ENCODE measurements around the gene SCD5.

Gene SCD5

GRCh38 chr4:82792912-82793649 is 5.5 kb downstream of the SCD5 start:
- peak; percentile 36 for DNase-seq

GRCh38 chr4:82791179-82791578 is 7.4 kb downstream of the SCD5 start:
- no peak for DNase-seq

GRCh38 chr4:82790060-82790660 is 8.4 kb downstream of the SCD5 start:
- no peak for DNase-seq

DNA sequence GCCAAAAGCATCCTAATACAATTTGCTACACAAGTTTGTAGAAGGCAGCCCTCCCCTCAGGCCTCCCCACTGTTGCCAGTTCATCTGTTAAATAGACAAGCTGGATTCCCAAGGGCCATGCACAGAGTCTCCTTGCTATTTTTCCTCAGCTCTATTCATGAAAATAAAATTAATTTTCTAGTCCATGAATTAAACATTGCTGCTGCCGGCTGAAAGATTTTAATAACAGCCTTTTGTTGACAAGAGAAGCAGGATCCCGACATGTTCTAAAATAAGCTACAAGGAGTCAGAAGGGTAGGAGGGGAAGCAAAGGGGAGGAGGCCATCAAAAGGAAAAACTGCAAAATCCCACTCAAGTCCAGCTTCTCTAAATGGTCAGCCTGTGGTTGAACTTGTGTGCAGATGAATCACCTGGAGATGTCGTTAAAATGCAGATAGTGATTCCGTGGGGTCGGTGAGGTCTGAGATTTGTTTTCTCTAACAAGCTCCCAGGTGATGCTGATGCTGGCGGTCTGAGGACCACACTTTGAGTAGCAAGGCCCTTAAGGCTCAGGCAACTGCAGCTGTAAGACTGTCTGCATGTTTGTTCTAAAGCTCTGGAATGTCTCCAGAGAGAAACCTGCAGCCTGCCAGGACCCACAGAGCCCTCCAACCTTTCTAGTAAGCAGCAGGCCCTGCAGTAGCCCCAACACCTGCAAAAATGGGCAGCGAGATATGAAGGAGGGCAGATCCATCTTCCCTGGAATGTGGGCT is 9.4 kb downstream of the SCD5 start:
- DNase-seq = no peak

DNA sequence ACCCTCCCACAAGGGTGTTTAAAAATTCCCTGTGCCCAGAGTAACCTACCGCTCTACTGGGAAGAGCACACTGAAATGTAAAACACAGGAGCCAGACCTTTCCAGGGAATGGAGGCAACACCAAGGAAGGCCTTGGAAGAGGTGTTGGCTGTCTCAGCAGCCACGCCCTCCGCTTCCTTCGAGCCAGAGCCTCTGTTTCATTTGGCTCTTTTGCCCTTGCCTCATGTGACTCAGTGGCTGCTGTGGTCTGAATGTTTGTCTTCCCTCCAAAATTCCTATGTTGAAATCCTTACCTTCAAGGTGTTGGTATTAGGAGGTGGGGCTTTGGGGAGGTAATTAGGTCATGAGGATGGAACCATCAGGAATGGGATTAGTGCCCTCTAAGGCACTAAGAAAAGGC is 11.3 kb downstream of the SCD5 start:
- peak; percentile 30 for DNase-seq

- no peak for DNase-seq
Observed at GRCh38 chr4:82786828-82787227, 11.8 kb downstream of the SCD5 start.

- DNase-seq = peak; percentile 96
Observed at GRCh38 chr4:82785611-82786400, 12.8 kb downstream of the SCD5 start.

GRCh38 chr4:82784681-82785610 is 13.7 kb downstream of the SCD5 start:
- peak; percentile 79 for DNase-seq

DNA sequence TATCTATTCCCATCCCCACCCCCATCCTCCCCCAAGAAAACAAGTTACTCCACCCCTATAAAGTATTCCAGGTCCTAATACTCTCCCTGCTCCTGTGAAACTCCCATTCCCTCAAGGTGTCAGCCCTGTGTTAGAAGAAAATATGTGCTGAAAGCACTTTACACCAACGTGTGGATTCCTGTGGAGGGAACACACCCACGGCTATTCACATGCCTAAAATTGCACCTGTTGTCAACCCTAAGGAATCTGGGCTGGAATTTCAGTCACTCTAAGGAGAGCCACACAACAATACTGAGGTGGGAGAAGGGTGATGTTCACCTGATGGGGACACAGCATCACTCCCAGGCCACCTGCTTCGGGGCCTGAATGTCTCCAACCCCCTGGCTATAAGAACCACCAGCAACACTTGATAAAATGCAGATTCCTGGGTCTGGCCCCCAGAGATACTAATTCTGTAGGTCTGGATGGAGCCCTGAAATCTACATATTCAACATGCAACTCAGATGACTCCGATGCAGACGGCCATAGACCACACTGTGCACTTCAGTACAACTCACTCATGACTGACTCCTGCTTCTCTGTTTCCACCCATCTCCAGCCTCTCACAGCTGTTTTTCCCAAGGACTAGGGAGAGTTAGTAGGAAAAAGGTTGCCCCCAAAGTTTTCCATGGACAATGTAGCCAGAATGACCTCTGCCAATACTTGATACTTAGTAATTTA is 15.8 kb downstream of the SCD5 start:
- DNase-seq = no peak

GRCh38 chr4:82780752-82781231 is 17.8 kb downstream of the SCD5 start:
- DNase-seq = peak; percentile 79

DNA sequence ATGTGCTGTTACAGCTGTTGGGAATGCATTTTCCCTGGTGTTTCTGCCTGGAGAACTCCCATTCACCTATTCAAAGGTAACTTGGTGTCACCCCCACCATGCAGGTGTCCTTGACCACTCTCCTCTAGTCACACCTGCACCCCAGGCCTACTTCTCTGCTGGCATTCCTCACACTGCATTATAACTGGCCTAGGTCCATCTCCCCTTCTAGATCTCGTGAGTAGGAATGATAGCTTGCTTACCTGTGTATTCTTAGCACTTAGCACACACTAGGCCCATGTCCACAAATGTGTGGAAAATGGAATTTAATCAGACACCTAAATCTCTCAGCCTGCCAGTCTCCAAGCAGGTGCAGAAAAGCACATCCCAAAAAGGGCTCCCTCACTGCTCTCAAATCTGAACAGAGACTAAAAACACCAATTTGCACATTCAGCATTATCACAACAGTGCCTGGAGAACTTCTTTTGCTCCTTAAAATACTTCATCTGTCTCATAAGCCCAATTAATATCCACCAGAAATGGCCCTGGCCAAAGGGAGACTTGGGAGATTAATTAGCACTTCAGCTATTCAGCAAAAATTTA is 18.3 kb downstream of the SCD5 start:
- DNase-seq = no peak

- DNase-seq = peak; percentile 37
Observed at GRCh38 chr4:82779032-82779431, 19.6 kb downstream of the SCD5 start.

- no peak for DNase-seq
Observed at GRCh38 chr4:82777857-82778525, 20.6 kb downstream of the SCD5 start.

DNA sequence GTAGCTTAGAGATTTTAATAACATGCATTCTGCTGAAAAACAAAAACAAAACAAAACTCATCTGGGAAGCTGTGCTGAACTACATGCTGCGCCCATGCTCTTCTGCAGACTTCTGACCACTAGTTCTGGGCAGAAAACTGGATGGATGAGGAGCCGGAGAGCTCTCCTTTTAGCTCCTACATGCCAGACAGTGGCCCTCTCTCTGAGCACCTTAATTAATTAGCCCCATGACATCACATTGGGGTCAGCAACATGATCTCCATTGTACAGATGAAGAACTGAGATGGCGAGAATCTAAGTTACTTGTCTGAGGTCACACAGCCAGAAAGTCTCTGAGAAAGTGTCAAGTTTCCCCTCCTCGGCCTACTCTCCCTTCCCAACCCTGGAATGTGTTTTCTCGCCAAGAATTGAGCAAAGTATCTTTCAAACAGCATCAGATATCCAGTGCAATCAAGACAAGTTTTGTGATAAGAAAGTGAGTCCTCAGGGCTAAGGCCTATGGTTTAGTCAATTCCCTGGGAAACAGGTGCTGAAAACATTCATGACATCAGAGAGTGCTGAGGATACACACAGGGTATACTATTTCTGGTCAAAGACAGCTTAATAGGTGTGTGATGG is 21.6 kb downstream of the SCD5 start:
- DNase-seq = peak; percentile 72

DNA sequence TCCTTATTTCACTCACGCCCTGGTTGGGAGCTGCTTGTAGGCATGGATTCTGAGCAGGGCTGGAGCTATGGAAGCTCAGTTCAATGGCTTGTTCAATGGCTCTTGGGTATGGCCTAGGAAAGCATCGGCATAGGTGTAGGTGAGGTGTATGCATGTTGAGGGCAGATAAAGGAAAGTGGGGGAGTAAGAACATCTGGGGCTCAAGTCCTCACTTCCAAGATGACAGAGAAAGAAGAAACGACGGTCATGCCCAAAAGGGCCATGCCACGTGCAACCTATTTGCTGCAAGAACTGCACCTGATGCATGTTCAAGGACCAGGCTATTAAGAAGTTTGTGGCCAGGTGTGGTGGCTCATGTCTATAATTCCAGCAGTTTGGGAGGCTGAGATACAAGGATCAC is 23.4 kb downstream of the SCD5 start:
- DNase-seq = no peak

GRCh38 chr4:82774711-82775171 is 23.9 kb downstream of the SCD5 start:
- DNase-seq = peak; percentile 70

DNA sequence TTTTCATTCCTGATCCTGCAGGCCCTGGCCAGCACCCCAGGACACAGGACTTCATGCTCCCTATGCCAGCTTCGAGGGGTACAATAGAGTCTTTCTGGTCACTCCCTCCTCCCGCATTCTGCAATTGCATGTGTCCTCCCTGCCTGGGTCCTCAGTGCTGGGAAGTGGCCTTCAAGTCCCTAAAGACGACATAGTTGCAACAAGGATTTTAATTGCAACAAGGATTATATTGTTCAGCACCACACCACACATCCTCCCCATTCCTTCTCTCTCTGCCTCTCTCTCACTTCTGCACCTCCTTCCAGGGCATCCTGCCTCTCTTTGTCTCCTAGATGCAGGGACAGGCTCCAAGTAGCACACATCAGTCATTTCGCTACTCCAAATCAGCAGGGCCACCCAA is 25.5 kb downstream of the SCD5 start:
- DNase-seq = no peak

DNA sequence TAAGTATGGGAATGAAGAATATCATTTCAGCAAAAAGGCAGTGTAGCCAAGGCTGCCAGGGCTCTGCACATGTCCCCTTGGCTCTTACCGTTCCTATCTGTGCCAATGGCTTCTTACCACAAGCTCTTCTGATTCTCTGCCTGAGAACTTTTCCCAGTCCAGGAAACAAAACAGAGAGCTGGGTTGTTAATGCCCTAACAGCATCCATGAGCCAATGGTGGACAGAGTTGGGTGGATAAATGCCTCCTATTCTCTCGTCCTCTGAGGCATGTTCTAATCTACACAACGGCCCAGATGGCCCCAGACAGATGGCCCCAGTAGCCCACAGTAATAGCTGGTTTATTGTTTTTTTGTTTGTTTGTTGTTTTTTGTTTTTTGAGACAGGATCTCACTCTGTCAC is 28.0 kb downstream of the SCD5 start:
- DNase-seq = no peak

DNA sequence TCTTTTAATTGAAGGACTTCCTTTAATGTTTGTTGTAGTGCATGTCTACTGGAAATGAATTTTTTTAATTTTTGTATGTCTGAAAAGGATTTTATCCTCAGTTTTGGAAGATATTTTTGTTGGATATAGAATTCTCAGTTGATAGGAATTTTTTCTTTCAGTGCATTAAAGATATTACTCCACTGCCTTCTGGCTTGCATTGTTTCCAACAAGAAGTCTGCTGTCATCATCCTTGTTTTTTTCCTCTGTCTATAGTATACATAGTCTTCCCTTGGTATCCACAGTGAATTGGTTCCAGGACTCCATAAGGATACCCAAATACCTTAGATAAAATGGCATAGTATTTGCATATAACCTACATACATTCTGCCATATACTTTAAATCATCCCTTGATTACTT is 33.5 kb downstream of the SCD5 start:
- DNase-seq = no peak
